ENCODE data around the gene CDADC1. TPM values are rescaled to one million over a fixed set of nuclear protein-coding genes. Genes with fewer than 3 reads are reported as not detected.

Gene CDADC1
- total and polyA plus RNA-seq, 10 of the 15 experiments (the other 5 are each of a cell fraction or from before 2014, with no cell fraction given): 2.6 to 7.3 (median 5.2) TPM

DNA sequence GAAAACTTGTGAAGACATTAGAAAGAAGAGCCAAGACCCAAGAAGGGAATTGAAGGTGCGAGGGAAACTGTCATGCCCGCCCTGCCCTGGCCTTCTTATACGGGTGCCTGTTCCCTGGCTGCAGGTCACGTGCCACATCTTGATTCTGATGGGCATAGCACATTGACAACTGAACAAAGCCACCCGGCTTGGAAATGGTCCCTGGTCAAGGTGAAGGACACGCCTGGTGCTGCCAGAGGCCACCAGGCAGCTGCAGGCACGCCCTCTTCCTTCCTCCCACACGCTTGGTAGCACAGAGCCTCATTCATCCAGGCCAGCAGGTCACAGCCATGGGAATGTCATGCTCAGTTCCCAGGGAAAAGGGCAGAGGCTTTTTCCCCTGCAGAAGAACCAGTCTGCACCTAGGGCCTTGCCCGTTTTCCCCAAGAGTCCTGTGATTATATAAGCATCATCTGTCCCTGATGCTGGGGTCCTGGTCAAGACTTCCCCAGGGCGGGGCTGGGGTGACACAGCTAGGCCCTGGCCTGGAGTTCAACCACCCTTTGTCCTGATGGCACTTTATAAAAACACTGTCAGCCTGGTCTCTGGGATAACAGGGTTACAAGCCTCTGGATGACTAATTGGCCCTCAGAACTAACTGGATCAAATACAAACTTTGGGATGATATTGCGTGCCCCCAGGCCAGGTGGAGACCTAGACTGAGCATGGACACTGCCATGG is 56.0 kb downstream of the CDADC1 start:
- ChIA-PET SMC1A (ENCODE audit: uncharacterized antibody, unreplicated experiment) (no interaction called here), CTCF (interaction anchor here (1.0 to 1.4 kb wide), 2 partner anchors 300 to 303 kb away, joined by 3 to 13 read pairs; no protein-coding TSS in a partner anchor), RAD21 (ENCODE audit: unreplicated experiment) (interaction anchor here (1.8 kb wide), 1 partner anchor 304 kb away, joined by 11 read pairs; no protein-coding TSS in a partner anchor), POLR2A (no interaction called here)
- no peak overlapping the region for H3K4me2 ChIP-seq (ENCODE audit: control insufficient read depth, insufficient read depth)
- H4K20me1 ChIP-seq (ENCODE audit: control insufficient read depth, insufficient read depth): no peaks in the 10 kb centered on the region
- intact Hi-C loops (cut with micrococcal nuclease; ENCODE audit: unreplicated experiment): loop anchor here (5.0 to 10.0 kb wide), 2 partner anchors 119 to 191 kb away; partner anchors contain the start of gene PHF11
- TF ChIP-seq, protein P1, sequence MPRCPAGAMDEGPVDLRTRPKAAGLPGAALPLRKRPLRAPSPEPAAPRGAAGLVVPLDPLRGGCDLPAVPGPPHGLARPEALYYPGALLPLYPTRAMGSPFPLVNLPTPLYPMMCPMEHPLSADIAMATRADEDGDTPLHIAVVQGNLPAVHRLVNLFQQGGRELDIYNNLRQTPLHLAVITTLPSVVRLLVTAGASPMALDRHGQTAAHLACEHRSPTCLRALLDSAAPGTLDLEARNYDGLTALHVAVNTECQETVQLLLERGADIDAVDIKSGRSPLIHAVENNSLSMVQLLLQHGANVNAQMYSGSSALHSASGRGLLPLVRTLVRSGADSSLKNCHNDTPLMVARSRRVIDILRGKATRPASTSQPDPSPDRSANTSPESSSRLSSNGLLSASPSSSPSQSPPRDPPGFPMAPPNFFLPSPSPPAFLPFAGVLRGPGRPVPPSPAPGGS (IDR thresholded peaks at IDR 0.05; ENCODE audit: borderline replicate concordance, insufficient read depth, low read depth, low read length, poor library complexity, severe bottlenecking): no peak
- no peak for TF ChIP-seq NFYB (IDR thresholded peaks at IDR 0.05; ENCODE audit: insufficient read depth, low read depth, low read length)
- TF ChIP-seq ETV6 (conservative IDR thresholded peaks at IDR 0.05 in 1 of 2, IDR thresholded peaks at IDR 0.05 in 1 of 2; ENCODE audit: borderline replicate concordance in 1 of 2, low read depth in 1 of 2): no peak
- no peak for TF ChIP-seq CREB1 (IDR thresholded peaks at IDR 0.05; ENCODE audit: low read depth)
- TF ChIP-seq RB1 (IDR thresholded peaks at IDR 0.05; ENCODE audit: borderline replicate concordance): no peak
- no peak for TF ChIP-seq TBL1XR1 (IDR thresholded peaks at IDR 0.05; ENCODE audit: low read depth, low read length)
- TF ChIP-seq FOXM1 (IDR thresholded peaks at IDR 0.05; ENCODE audit: low read depth, low read length): no peak
- no peak for TF ChIP-seq CREM (IDR thresholded peaks at IDR 0.05; ENCODE audit: low read depth)
- no peaks in the 10 kb centered on the region for H3K27me3 ChIP-seq (replicated peaks in 1 of 2; ENCODE audit: control insufficient read depth in 2 of 2, insufficient read depth in 2 of 2, low read length in 1 of 2)
- no peak overlapping the region for H2AFZ ChIP-seq (ENCODE audit: control insufficient read depth, low read depth, low read length)
- FAIRE-seq (no peak), DNase-seq (ENCODE audit: low read depth, low spot score) (no peak), ATAC-seq (no peak)
- no peaks in the 10 kb centered on the region for H3K36me3 ChIP-seq (ENCODE audit: control insufficient read depth in 2 of 2, insufficient read depth in 2 of 2, low read length in 1 of 2)
- 48% methylated on average over 11 of the region's 11 CpGs for WGBS (ENCODE audit: insufficient coverage, insufficient replicate concordance, low lambda C conversion rate, missing lambda C conversion rate)
- no peak overlapping the region for H3K9ac ChIP-seq (ENCODE audit: control insufficient read depth, insufficient read depth, low read length)
- H3K4me1 ChIP-seq (ENCODE audit: control insufficient read depth, insufficient read depth, low read length): peaks cover 3% of the 10 kb centered on the region; the same call in 1 of the 2 replicates
- BruUV-seq (replicated peaks): no TSS peak
- no peaks in the 10 kb centered on the region for H3K9me3 ChIP-seq (replicated peaks; ENCODE audit: control insufficient read depth, insufficient read depth, low read length)
- H3K79me2 ChIP-seq (ENCODE audit: control insufficient read depth, insufficient read depth, low read length): no peaks in the 10 kb centered on the region
- in situ Hi-C loops (cut with MboI): loop anchor here (5.0 kb wide), 1 partner anchor 304 kb away; no protein-coding TSS in a partner anchor
- H3K4me3 ChIP-seq: no peak overlapping the region
- H3K27ac ChIP-seq (ENCODE audit: control insufficient read depth, insufficient read depth): no peak overlapping the region

All from GM12878 (cell line).